T-helper 1 cell treated with Interleukin-12 subunit alpha and Interleukin-12 subunit beta and Interleukin-4 antibody, amounts not matched to agents 30 ng/mL and 1 ng/mL, for 36 hours (primary cell): Measurements from ENCODE around the gene TOM1. TPM values are rescaled to one million over a fixed set of nuclear protein-coding genes. Genes with fewer than 3 reads are reported as not detected.
"Not testable (repeated sequence)": the region's sequence is repeated elsewhere in the genome, so short reads cannot be mapped to it uniquely, and the experiment has no call there.

ENCODE experiments used
- intact Hi-C: fragments of 100-400 bp; cut with micrococcal nuclease; formaldehyde crosslinking; loops from one replicate; pipeline ENCODE4 v1.15.1; 2024
- total RNA-seq: library from RNA; stranded (reverse); gene quantifications from 2 replicates; pipeline ENCODE4 v1.2.3, GENCODE V29; 2022

TOM1 gene
- total RNA-seq, 1 donor from 2014 or later, result 38.3 TPM

DNA sequence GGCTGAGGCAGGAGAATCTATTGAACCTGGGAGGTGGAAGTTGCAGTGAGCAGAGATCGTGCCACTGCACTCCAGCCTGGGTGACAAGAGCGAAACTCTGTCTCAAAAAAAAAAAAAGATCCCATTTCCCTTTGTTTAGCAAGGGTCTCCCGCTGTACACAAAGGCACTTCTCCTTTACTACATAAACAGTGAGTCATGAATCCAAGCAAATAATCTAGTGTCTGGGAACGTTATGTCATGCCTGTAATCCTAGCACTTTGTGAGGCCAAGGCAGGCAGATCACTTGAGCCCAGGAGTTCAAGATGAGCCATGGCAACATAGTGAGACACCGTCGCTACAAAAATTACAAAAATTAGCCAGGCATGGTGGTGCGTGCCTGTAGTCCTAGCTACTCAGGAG is 64.5 kb downstream of the TOM1 start:
- intact Hi-C loops, result not testable (repeated sequence)

DNA sequence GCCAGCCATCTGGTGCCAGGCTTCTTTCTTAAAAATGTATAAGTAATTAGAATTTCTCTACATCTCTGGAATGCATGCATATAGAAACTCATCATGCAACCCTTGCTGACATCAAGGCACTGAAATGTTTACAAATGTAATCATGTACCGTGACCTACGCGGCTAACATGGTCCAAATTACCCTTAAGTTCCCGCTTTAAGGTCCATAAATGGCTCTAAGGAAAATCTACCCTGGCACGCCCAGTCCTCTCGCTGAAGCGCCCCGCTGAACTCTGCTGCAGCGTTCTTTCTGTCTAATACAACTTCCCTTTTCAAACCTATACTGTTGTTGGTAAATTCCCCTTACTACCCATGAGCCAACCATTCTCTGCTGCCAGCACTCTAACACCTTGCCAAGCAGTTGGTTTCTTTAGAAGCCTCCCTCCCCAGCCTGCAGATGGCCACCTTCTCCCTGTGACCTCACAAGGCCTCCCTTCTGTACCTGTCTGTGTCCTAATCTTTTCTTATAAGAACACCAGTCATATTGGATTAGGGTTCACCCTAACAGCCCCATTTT is 67.7 kb downstream of the TOM1 start:
- intact Hi-C loops, result no loop called here

DNA sequence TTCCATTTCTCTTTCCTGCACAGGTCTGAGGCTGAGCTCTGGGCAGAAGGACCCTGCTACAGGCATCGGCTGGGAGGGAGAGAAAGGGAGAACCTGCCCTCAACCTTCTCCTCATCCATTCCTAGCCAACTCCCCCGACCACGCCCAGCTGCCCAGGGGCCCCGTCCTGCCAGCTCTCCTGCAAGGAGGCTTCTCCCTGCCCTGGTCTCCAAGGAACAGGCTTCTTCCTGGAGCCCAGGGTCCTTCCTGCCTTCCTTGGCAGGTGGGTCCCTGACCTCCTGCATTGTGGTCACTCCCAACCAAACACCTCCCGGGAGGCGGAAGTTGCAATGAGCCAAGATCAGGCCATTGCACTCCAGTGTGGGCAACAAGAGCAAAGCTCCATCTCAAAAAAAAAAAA is 68.7 kb downstream of the TOM1 start:
- intact Hi-C loops, result no loop called here

DNA sequence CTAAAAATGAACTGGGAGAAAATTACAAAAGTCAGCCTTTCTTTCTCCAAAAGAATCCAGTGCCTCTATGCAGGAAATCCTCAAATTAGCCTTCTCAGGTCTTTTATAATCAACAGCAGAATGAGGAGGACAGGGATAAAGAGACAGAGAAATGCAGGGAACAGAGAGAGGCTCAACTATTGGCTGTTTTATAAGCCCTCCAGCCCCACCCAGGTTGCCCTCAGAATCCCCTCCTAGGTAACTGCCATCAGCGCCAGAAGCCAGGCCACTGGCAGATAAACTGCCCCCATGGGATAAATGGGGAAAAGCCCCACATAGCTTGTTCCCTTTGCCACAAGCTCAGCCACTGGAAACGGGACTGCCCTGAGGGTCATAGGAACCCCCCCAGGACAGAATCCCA is 70.3 kb downstream of the TOM1 start:
- intact Hi-C loops, result loop anchor here (2.0 kb wide), 1 partner anchor 19 kb away; no protein-coding TSS in a partner anchor

DNA sequence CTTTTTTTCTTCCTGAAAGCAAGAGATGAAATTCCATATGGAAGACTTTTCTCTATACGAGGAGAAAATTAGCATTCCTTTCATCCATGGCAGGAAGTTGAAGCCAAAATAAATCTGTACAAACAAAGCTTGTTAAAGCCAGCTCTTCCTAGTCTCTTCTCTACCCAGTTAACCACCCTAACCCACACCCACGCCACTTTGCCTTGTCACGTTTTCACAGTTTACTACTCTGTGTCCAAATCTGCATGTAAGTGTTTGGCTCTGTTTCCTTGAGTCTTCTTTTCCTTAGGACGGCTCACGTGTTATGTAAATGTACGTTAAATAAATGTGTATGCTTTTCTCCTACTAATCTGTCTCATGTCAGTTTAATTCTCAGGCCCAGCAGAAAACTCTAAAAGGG is 74.1 kb downstream of the TOM1 start:
- intact Hi-C loops, result no loop called here

DNA sequence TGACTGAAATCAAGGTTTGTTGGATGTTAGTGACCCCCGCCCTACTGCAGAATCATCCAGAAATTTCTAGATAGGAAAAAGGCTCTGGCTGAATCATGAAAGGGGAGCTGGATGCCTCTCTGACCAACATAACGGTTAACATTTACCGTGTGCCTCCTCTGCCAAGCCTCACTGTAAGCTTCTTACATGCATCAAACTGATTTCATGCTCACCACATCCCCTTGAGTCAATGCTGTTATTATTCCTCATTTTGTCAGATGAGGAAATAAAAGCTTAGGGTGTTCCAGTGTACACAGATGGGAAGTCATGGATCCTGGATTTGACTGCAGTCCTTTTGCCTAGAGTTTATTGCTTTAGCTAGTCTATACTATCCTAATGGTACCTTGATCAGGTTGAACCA is 75.3 kb downstream of the TOM1 start:
- intact Hi-C loops, result no loop called here

DNA sequence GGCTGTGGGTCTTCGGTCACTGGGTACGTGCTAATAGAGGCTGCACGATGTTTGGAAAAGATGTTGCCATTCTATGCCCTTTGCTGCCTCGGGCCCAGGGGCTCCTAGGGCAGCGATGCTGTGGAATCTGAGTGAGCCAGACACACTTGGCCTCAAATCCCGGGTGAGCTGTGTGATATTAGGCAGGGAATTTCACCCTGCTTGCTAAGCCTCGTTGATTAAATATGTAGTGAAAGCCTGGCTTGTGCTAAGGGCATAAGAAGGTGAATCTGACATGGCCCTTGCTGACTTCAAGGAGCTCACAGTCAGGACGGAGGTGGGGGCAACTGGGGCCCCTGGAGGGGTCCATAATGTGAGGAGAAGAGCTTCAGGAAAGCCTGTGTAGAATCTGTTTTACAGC is 75.8 kb downstream of the TOM1 start:
- intact Hi-C loops, result no loop called here

DNA sequence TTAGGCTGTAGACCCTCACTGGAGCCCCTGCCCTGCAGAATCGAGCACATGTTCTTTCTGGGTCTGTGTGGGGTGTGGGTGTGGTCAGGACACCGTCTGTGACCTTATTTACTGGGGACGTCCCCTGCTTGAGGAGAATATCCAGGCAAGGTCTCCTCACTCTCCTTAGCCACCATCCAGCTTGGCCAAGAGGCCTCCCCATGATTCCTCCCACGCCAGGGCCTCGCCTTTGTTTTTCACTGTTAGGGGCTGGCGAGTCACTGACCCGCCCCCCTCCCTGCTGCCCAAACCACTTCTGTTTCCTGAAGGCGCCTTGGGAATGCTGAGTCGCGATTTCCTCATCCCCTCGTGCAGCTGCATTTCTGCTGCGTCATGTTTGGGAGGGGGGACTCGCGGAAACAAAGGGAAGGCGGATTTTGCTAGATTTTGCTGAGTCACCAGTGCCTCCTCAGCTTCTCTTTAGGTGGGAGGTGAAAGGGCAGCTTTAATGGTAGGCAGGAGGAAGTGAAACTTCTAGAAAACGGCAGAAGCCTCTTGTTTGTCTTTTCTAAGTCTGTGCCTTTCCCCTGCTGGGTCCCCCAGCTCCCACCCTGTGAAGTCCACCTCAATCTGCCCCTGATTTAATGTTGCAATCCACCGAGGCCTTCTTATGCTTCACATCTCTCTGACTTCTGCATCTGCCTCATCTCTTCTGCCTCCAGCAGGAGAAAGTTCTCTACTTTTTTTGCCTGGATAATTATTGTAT is 77.2 kb downstream of the TOM1 start:
- intact Hi-C loops, result no loop called here

DNA sequence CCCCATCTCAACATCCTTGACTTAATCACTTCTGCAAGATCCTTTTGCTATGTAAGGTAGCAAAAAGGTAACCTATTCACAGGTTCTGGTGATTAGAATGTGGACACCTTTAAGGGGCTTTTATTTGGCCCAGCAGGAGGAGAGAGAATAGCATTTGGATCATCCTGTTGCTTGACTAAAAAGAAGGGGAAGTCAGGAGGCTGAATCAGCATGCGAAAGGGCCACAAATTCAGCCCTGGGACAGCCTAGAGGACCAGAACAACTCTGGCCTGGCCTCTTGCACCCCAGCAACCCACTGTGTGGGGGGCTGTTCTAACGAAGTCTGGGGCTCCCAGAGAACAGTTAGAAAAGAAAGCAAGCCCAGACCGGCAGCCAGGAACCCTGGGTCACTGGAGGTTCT is 78.0 kb downstream of the TOM1 start:
- intact Hi-C loops, result no loop called here

DNA sequence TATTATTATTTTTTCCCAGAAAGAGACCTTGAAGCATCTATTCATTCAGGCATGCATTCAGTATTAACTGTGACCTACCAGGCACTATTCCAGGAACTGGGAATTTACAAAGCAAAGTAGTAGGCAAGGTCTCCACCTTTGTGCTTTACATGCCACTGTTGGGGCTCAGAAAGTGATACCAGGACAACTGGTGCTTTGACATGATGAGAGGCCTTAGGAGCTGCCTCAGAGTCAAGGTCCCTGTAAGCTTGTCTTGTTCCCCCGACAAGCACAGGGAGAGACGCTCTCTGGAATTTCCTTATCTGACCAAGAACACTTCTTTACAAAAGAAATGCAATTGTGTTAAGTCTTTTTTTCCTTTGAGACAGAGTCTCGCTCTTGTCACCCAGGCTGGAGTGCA is 78.9 kb downstream of the TOM1 start:
- intact Hi-C loops, result no loop called here

DNA sequence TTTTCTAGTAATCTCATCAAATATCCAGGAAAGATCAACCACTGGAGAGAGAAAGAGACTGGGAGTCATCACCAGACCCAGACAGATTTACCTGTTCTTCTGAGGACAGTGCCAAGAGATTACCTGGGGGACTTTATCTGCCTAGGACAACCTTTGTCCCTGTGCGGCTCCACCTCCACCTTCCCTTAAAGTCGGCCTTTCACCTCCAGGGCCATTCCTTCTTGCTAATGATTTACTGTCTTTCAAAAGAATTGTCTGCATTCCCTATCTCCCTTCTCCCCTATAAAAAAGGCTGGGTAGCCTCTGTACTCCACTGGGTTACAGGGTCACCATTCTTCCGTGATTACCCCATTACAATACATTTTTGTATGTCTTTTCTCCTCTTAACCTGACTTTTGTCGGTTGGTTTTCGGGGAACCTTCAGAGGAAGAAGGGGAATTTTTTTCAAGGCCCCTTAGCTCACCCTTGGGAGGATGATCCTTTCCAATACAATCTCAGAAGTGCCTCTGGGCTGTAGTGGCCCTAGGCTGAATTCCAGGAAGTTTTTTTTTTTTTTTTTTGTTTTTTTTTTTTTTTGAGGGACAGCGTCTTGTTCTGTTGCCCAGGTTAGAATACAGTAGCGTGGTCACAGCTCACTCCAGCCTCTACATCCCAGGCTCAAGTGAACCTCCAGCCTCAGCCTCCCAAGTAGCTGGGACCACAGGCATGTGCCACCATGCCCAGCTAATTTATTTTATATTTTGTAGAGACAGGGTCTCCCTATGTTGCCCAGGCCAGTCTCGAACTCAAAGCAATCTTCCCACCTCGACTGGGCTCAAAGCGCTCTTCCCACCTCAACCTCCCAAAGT is 79.7 kb downstream of the TOM1 start:
- intact Hi-C loops, result no loop called here

DNA sequence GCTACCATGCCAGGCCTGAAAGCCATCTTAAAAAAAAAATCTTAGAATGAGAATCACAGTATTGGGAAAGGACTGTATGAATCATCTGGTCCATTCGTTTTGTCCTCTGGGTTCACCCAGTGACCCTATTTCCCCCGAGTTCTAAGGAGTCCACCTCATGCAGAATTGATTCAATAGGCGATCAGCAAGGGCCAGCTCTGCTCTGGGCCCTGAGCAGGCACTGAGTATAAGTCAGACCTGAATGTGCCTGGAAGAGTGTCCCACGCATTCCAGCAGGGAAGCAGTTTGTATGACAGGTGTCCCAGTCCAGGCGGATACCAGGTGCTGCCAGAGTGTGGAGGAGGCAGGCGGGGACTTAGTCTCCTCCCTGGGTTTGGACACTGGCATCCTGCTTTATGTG is 80.3 kb downstream of the TOM1 start:
- intact Hi-C loops, result no loop called here

DNA sequence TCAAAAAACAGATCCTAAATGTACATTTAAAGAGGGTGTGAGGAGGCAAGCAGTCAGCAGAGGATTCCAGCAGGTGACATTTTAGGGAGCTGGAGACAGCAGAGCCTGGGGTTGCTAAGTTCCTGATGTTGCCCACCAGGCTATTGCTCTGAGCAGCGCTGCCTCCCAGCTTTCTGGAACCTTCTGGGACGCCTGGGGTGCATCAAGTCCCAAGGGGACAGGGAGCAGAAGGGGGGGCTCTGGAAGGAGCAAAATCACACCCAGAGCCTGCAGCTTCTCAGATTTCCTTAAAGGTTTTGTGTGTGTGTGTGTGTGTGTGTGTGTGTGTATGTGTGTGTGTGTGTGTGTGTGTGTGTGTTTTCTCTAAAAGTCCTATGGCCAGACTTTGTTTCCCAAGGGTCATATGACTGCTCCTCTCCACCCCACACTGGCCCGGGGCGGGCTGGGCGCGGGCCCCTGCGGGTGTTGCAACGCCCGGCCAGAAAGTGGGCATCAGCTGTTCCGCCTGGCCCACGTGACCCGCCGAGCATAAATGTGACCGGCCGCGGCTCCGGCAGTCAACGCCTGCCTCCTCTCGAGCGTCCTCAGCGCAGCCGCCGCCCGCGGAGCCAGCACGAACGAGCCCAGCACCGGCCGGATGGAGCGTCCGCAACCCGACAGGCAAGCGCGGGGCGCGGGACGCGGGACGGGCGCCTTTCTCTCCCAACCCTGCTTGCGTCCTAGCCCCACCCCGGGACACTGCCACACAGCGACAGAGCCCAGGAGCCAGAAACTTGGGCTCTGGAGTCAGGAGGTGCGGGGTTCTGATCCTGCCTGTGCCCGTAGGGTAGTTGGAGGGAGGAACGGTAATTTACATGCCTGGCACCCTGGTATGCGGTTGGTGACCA is 81.1 kb downstream of the TOM1 start, which contains the start of gene HMOX1:
HMOX1 (plus strand) TSS at position 560 of the 887 bp plus-strand sequence; CDS start at position 638, 78 bp downstream.
- intact Hi-C loops, result loop anchor here (1.0 kb wide), 1 partner anchor 20 kb away; the partner anchor contains the start of gene MCM5

DNA sequence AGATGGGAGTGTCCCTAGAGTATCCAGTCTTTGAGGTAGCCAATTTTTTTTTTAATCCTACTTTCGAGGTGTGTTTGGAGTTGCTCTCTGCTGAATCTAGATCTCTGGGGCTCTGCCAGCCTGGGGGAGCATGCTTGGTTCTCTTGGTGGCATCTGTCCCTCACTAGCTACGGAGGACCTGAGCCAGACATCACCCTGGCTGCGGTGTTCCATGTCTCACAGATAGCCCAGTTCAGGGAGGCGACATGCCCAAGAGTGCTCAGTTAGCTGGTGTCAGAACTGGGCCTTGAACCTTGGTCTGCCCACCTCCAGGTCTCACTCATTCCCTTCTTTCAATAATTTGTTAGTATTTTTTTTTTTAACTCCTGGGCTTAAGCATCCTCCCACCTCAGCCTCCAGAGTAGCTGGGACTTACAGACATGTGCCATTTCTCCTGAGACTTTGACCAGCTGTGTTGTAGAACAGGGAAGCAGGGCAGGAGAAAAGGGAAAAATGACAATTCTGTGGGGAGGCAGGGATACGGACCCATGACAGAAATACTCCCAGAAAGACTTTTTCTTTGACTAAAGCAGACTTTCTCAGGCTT is 81.8 kb downstream of the TOM1 start:
- intact Hi-C loops, result loop anchor here (1.0 kb wide), 1 partner anchor 19 kb away; the partner anchor contains the start of gene MCM5

DNA sequence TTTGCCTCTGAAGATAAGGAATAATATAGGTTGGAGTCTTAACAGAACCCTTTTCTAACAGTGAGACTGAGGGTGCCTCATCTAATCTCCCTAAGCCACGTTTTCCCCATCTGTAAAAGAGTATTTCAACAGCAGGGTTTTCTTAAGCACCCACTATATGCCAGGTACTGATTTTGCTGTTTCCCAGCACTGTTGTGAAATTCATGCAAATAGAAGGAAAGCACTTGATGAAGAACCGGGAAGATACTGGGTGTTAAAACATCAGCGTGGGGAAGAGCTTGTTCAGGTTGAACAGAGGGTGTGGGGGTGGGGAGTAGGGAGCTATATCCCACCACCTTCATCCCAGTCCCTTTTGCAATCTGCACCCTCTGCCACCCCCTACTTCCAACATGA is 84.0 kb downstream of the TOM1 start:
- intact Hi-C loops, result no loop called here

DNA sequence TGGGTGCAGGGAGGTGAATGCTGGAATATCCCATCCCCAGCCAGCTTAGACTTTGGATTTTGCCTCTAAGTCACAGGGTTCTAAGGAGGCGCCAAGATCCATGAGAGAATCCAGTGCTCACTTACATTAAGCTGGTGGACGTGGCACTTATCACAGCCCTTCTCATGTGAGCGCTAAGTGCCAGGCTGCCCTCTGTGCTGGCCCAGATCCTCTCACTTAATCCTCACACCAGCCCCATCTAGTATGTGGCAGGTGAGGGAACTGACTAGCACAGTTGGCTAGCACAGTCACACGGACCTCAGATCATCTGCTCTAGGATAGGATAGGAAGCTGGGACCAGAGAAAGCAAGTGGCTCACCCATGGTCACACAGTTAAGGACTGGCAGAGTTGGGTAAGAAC is 84.8 kb downstream of the TOM1 start:
- intact Hi-C loops, result no loop called here

DNA sequence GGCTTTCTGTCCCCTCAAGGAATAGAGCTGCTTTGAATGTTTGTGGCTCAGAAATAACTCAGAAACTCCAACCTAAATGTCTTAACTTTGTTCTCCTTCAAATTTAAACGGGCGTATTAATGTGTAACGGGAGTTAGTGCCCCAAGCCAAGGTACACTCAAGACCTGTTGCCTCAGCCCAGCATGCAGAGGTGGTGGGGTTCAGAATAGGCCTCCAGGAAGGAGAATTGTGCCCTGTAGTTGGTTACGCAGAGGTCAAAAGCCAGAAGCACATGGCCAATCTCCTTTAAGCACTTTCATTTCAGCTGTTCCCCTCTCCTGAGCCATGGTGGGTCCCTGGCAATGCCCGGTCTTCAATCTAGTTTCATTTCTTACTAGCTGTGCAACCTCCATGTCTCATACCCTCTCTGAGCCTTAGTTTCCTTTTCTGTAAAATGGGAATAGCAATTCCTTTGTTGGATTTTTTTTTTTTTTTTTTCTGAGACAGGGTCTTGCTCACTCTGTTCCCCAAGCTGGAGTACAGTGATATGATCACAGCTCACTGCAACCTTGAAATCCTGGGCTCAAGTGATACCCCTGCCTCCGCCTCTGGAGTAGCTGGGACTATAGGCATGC is 85.4 kb downstream of the TOM1 start:
- intact Hi-C loops, result no loop called here

DNA sequence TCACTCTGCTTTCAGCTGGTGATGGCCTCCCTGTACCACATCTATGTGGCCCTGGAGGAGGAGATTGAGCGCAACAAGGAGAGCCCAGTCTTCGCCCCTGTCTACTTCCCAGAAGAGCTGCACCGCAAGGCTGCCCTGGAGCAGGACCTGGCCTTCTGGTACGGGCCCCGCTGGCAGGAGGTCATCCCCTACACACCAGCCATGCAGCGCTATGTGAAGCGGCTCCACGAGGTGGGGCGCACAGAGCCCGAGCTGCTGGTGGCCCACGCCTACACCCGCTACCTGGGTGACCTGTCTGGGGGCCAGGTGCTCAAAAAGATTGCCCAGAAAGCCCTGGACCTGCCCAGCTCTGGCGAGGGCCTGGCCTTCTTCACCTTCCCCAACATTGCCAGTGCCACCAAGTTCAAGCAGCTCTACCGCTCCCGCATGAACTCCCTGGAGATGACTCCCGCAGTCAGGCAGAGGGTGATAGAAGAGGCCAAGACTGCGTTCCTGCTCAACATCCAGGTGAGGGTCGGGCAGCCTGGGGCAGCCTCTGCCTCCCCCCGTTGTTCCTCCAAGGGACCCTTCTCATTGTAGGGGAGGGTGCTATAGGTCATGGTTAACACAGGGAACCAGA is 87.1 kb downstream of the TOM1 start:
- intact Hi-C loops, result no loop called here

DNA sequence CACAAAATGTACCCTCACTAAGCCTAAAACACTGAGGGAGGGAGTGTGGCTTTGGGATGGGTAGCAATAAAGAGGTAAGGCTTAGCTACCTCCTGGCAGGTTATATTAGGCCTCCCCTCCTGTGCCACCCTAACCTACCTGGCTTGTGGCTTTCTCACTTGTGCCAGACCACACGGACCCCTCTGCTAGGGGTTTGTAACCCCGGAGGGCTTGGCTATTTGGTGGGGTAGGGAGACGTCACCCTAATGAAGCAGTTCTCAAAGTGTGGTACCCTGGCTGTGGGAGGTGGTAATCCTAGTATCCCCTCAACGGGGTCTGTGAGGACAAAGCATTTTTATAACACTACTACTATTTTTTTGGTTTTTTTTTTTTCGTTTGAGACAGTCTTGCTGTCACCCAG is 91.2 kb downstream of the TOM1 start:
- intact Hi-C loops, result no loop called here

DNA sequence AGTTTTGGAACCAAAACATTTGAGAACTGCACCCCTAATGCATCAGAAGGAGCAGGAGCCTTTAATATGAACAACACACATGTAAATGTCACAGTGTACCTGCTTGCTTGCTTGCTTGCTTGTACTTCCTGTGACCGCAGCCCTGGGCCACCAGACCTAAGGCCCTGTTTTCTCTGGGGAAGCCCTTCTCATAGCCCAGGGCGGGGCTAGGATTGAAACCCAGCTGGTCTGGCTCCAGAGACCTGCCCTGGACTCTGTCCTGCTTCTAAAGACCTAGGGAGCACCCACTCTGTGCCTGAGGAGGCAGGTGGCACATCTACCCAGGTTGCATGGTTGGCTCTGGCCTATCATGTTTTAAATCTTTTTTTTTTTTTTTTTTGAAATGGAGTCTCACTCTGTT is 92.7 kb downstream of the TOM1 start:
- intact Hi-C loops, result no loop called here
